HepG2 (cell line): Measurements from ENCODE around the gene C22orf39.

Source experiments
- AFF4 ChIP-seq: sonication (generic); formaldehyde crosslinking; IDR thresholded peaks from 2 replicates; pipeline ENCODE4 v1.4.0; 2020; ENCODE audit warnings: missing genetic modification reagents
- NFE2L2 ChIP-seq: fragments of 150-350 bp; IDR thresholded peaks from 2 replicates; pipeline ENCODE4 v1.6.1; 2014; ENCODE audit warnings: low read length

- TF ChIP-seq AFF4 (CRISPR knock-in tag) (no peak), NFE2L2 (no peak)
These were observed 48.8 kb upstream of the C22orf39 start for GRCh38 chr22:19496324-19496630.
